NCI-H510A treated with DMSO at 0.1 percent for 48 hours (cell line): ENCODE measurements around the gene TSPAN15.
"Not testable (repeated sequence)": the region's sequence is repeated elsewhere in the genome, so short reads cannot be mapped to it uniquely, and the experiment has no call there.

Source experiments
- DNase-seq: peaks from one replicate; lab custom pipeline; 2025; lab: John Stamatoyannopoulos, UW

The TSPAN15 gene

DNA sequence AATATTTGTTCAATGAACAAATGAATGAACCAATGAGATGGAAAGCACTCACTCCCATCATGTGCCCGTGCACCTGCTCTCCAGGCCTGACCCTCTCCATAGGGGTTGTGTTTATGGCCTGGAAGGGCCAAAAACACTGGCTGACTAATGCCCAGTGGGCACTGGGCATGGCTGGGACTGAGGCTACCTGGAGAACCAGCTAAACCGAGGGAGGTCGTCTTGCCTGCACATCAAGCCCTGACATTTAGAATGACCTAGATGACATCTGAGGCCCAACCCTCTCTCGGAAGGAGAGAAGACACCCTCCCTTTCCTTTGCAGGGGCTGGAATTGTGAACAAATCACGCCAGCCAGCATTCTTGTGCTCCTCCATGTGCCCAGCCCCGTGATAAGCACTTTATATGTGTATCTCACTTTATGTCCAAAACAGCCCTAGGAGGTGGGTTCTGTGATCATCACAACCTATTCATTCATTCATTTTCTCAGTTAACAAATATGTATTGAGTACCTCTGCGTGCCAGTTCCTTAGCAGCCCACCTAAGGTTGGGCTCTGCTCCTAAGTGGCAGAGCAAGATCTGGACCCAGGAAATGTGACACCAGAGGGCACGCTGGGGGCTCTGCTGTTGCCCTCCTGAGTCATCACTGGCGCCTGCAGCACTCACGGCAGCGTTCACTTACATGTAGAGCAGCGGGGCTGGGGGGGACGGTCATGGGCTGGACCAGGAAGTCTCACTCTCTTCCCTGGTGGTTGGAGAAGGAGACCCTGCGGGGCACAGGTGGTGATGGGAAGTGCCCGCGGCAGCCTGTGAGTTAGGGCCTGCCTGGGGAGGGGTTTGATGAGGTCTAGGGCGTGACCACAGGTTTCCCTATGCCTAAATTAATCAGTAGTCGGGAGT lies 52.0 kb downstream of the TSPAN15 start:
- DNase-seq, result no peak

GRCh38 chr10:69503896-69504265 lies 52.6 kb downstream of the TSPAN15 start:
- DNase-seq, result no peak

DNA sequence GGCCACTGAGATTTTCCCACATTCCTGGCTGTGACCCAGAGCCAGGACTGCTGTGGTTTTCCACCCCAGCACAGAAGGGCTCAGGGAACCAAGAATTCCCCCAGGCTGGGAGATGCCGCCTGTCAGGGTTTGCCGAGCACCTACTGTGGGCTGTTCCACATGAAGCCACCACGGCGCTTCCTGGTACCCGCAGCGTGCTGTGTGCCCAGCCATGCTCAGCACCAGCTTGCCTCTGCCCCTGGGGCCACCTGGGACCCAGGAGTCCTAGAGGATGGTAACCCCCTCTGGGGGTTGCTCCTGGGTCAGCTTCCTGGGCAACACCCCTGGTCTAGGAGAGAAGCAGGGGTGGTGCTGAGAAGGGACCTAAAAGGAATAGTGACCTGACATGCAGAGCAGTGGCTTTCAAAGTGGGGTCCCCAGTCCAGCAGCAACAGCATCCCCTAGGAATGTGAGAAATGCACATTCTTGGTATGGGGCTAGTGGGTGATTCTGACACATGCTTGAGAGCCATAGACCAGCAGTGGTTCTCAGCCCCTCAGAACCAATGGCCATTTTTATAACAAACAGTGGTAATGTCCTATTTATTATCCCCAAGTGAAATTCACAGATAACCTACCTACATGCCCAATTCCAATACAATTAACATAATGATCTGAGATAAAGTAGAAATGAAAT lies 53.4 kb downstream of the TSPAN15 start:
- DNase-seq, result no peak

- DNase-seq, result no peak
Measured at GRCh38 chr10:69505636-69506318, 54.5 kb downstream of the TSPAN15 start.

GRCh38 chr10:69506487-69506833 lies 55.2 kb downstream of the TSPAN15 start:
- DNase-seq, result no peak

DNA sequence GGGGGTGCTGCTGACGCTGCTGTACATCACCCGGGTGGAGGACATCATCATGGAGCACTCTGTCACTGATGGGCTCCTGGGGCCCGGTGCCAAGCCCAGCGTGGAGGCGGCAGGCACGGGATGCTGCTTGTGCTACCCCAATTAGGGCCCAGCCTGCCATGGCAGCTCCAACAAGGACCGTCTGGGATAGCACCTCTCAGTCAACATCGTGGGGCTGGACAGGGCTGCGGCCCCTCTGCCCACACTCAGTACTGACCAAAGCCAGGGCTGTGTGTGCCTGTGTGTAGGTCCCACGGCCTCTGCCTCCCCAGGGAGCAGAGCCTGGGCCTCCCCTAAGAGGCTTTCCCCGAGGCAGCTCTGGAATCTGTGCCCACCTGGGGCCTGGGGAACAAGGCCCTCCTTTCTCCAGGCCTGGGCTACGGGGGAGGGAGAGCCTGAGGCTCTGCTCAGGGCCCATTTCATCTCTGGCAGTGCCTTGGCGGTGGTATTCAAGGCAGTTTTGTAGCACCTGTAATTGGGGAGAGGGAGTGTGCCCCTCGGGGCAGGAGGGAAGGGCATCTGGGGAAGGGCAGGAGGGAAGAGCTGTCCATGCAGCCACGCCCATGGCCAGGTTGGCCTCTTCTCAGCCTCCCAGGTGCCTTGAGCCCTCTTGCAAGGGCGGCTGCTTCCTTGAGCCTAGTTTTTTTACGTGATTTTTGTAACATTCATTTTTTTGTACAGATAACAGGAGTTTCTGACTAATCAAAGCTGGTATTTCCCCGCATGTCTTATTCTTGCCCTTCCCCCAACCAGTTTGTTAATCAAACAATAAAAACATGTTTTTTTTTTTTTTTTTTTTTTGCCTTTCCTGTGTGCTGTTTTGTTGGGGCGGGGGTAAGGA lies 55.8 kb downstream of the TSPAN15 start:
- no peak for DNase-seq

DNA sequence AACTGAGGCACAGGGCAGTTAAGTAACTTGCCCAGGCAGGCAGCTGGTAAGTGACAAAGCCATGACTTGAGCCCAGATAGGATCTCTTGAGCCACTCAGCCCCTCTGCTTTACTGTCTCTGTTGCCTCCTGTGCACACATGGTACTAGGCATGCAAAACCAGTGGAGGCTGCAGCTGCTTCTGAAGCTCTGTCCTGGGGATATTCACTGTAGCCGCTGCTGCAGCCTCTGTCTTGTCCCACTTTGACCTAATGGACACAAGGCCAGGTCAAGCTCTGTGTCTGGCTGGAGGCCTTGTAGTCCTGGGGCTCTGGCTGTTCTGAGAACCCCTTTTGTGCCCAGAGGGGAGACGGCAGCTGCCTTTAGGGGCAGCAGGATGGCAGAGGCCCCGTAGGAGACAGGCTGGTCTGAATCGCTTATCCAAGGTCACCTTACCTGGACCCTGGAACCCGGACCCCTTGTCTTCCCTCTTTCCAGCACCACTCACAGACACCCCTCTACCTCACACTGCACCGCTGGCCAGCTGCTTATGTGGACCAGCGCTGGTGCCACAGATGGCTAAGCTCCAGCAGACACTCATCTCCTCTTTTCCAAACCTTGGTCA lies 57.6 kb downstream of the TSPAN15 start:
- no peak for DNase-seq

DNA sequence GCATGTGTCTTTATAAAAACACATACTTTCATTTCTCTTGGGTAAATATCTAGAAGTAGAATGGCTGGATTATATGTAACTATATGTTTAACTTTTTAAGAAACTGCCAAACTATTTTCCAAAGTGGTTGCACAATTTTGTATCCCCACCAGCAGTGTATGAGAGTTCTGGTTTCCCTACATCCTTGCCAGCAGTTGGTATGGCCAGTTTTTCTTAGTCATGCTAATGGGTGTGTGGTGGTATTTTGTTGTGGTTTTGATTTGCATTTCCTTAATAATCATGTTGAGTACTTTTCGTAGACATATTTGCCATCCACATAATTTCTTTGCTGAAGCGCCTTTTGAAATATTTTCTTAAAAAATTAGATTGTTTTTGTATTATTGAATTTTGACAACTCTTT lies 61.6 kb downstream of the TSPAN15 start:
- DNase-seq, result no peak

GRCh38 chr10:69513617-69514016 lies 62.4 kb downstream of the TSPAN15 start:
- DNase-seq, result no peak

GRCh38 chr10:69515699-69516259 lies 64.5 kb downstream of the TSPAN15 start:
- DNase-seq, result peak; percentile 71

GRCh38 chr10:69516316-69516715 lies 65.1 kb downstream of the TSPAN15 start:
- peak; percentile 40 for DNase-seq

DNA sequence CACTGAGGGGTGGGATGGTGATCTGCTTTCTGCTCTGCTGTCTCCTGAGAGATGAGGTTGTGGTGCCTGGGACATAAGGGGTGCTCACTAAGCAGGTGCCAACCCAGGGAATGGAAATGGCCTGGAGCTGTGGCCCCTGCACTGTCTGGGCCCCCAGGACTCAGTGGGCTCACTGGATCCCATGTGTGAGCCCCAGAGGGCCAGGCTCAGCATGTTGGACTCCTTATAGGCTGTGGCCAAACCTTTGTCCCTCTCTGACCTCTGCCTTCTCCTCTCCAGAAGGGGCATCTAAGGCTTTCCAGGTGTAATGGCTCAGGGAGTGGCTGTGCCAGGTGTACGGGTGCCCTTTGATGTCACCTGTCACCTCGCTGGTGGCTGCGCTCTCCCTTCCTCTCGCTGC lies 65.5 kb downstream of the TSPAN15 start:
- no peak for DNase-seq

DNA sequence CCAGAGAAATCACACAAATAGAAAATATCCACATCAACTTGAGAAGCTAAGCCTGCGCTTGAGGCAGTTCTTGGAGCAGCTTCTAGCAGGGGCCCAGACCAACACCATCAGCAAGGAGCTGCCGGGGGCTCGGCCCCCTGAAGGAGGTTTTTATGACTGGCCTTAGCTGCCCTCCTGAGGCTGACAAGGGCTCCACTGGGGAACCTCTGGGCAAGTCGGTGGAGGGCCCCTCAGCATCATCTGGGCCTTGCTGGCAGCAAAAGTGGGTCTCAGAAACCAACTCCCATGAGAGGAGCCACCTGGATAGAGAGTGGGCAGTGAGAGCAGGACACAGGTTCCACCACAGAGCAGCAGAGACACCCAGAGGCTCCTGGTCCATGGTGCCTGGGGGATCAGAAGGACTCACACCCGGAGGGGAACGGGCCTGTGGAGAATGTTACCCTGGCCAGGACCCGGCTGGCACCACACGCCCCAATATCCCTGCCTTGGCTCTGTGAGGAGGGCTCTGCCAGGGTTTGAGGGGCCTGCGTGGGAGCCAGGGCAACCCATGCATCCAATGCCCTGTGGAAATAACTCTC lies 66.1 kb downstream of the TSPAN15 start:
- DNase-seq, result no peak

GRCh38 chr10:69527961-69528360 lies 76.7 kb downstream of the TSPAN15 start:
- DNase-seq, result no peak

GRCh38 chr10:69533658-69534057 lies 82.4 kb downstream of the TSPAN15 start:
- DNase-seq, result no peak

DNA sequence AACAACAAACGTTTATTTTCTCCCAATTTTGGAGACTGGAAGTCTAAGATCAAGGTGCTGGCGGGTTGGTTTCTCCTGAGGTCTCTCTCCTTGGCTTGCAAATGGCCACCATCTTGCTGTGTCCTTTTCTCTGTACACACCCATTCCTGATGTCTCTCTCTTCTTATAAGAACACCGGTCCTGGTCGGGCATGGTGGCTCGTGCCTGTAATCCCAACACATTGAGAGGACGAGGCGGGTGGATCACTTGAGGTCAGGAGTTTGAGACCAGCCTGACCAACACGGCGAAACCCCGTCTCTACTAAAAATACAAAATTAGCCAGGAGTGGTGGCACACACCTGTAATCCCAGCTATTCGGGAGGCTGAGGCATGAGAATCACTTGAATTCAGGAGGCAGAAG lies 85.3 kb downstream of the TSPAN15 start:
- DNase-seq, result not testable (repeated sequence)

- DNase-seq, result no peak
Measured at GRCh38 chr10:69537449-69537848, 86.2 kb downstream of the TSPAN15 start.

DNA sequence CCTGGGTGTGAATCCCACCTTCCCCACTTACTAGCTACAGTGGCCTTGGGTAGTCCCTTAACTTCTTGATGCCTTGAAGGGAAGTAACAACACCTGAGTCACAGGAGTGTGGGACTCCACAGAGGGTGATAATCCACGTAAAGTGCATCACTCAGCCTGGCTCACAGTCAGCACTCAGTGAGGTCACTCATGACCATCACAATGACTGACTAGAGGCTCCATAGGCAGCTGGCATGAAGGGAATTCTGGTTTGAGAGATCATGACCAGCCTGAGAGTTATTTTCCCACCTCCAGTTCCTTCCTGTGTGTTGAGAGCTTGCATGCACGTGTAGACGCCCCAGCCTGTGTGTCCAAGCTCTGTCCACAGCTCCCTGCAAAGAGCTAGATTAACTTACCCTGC lies 87.2 kb downstream of the TSPAN15 start:
- DNase-seq, result no peak

DNA sequence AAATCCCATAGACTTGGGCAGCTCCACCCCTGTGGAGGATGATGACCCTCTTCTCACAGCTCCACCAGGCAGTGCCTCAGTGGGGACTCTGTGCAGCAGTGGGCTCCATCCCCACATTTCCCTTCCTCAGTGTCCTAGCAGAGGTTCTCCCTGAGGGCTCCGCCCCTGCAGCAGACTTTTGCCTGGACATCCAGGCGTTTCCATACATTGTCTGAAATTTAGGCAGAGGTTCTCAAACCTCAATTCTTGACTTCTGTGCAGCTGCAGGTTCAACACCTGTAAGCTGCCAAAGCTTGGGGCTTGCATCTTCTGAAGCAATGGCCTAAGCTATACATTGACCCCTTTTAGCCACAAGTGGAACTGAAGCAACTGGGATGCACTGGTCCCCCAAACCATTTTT lies 90.2 kb downstream of the TSPAN15 start:
- DNase-seq, result no peak

GRCh38 chr10:69549959-69550358 lies 98.7 kb downstream of the TSPAN15 start:
- DNase-seq, result no peak

DNA sequence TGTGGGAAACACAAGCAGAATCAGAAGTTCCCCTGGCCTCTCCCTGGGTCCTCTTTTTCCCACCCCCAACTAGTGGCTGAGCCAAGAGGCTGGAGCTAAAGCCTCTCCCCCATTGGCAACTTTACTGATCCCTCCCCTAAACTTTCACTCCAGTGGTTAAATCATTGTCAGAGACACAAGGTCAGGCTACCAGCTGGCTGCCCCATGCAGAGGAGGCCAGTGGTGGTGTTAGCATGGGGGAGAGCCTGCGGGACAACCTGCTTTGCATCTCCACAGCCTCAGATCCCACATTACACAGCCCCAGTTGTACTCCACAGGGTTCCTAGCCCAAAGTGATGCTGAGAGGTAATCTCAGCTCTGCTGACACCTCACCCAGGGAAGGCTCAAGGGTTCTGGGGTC lies 101.0 kb downstream of the TSPAN15 start:
- no peak for DNase-seq
